ENCODE data around the gene PEAK1.
"Not testable (repeated sequence)": the region's sequence is repeated elsewhere in the genome, so short reads cannot be mapped to it uniquely, and the experiment has no call there.

PEAK1 gene

GRCh38 chr15:77221174-77221573, 198.7 kb downstream of the PEAK1 start:
- no peak for DNase-seq

- DNase-seq, result peak; percentile 20
Observed at GRCh38 chr15:77219841-77220240, 200.1 kb downstream of the PEAK1 start.

GRCh38 chr15:77209221-77209620, 210.7 kb downstream of the PEAK1 start:
- no peak for DNase-seq

- DNase-seq, result no peak
Observed at GRCh38 chr15:77208241-77208640, 211.7 kb downstream of the PEAK1 start.

- DNase-seq, result no peak
Observed at GRCh38 chr15:77201665-77202064, 218.2 kb downstream of the PEAK1 start.

- no peak for DNase-seq
Observed at GRCh38 chr15:77196381-77196780, 223.5 kb downstream of the PEAK1 start.

GRCh38 chr15:77195586-77195985, 224.3 kb downstream of the PEAK1 start:
- no peak for DNase-seq

GRCh38 chr15:77192451-77192850, 227.5 kb downstream of the PEAK1 start:
- no peak for DNase-seq

GRCh38 chr15:77191230-77191834, 228.6 kb downstream of the PEAK1 start:
- DNase-seq, result no peak

- DNase-seq, result peak; percentile 37
Observed at GRCh38 chr15:77187751-77188464, 232.0 kb downstream of the PEAK1 start.

- peak; percentile 47 for DNase-seq
Observed at GRCh38 chr15:77186594-77187011, 233.3 kb downstream of the PEAK1 start.

- no peak for DNase-seq
Observed at GRCh38 chr15:77185242-77185785, 234.6 kb downstream of the PEAK1 start.

GRCh38 chr15:77184352-77184751, 235.6 kb downstream of the PEAK1 start:
- not testable (repeated sequence) for DNase-seq

GRCh38 chr15:77183066-77183465, 236.8 kb downstream of the PEAK1 start:
- DNase-seq, result no peak

GRCh38 chr15:77181305-77182074, 238.4 kb downstream of the PEAK1 start:
- no peak for DNase-seq

GRCh38 chr15:77180757-77181156, 239.1 kb downstream of the PEAK1 start:
- peak; percentile 86 for DNase-seq

GRCh38 chr15:77180270-77180669, 239.6 kb downstream of the PEAK1 start:
- DNase-seq, result no peak

GRCh38 chr15:77179541-77179998, 240.3 kb downstream of the PEAK1 start:
- no peak for DNase-seq

- DNase-seq, result no peak
Observed at GRCh38 chr15:77178411-77178810, 241.5 kb downstream of the PEAK1 start.

- DNase-seq, result not testable (repeated sequence)
Observed at GRCh38 chr15:77176148-77176547, 243.8 kb downstream of the PEAK1 start.

GRCh38 chr15:77173487-77173886, 246.4 kb downstream of the PEAK1 start:
- no peak for DNase-seq

GRCh38 chr15:77171221-77171967, 248.5 kb downstream of the PEAK1 start:
- DNase-seq, result no peak

GRCh38 chr15:77168616-77169015, 251.3 kb downstream of the PEAK1 start:
- peak; percentile 96 for DNase-seq

Measured in fibroblast of upper back skin (primary cell).